ENCODE measurements around the gene PRCD. TPM values are rescaled to one million over a fixed set of nuclear protein-coding genes. Genes with fewer than 3 reads are reported as not detected.

Gene PRCD
- total and polyA plus RNA-seq, 4 experiments from 2014 or later, result not detected

- Histone ChIP-seq H3K27me3 (ENCODE audit: insufficient read depth, low read length) (peaks cover 12% of the 10 kb centered on the region), H3K27ac (ENCODE audit: low read depth, low read length) (no peak within 1 kb of the TSS), H3K36me3 (ENCODE audit: insufficient read depth, low read length) (no peaks in the 10 kb centered on the region), H3K4me1 (ENCODE audit: insufficient read depth, low read length) (peaks cover 16% of the 10 kb centered on the region), H3K9me3 (ENCODE audit: control insufficient read depth in 1 of 2, low read length in 2 of 2) (no peaks in the 10 kb centered on the region), H3K4me3 (ENCODE audit: low read length in 2 of 2) (peak within 1 kb of the TSS in 1 of 2 donors; percentile 52)
- peak in 4 of 5 donors; percentile 34 to 58 (median 50) for DNase-seq
- peak within 1 kb of the TSS; percentile 74 to 83 (median 79) for H3K4me3 Mint-ChIP-seq
- CTCF ChIA-PET (ENCODE audit: partially characterized antibody), result interaction anchor here (0.9 to 4.8 kb wide), 12 partner anchors 19 to 128 kb away, joined by 3 to 67 read pairs (median 4); no protein-coding TSS in a partner anchor
- peaks cover 5 to 25% (median 11%) of the 10 kb centered on the region in 4 donors for H3K4me1 Mint-ChIP-seq
- peak within 1 kb of the TSS in 2 of 7 donors; percentile 8 to 18 for H3K27ac Mint-ChIP-seq
- H3K9me3 Mint-ChIP-seq, result peaks cover 0 to 4% (median 2%) of the 10 kb centered on the region in 8 donors
- POLR2A ChIA-PET (ENCODE audit: partially characterized antibody), result interaction anchor here (0.5 to 4.5 kb wide), 12 partner anchors 8 to 1566 kb away, joined by 3 to 76 read pairs (median 4); partner anchors contain the start of gene MFSD11
- peaks cover 25 to 29% of the 10 kb centered on the region in 2 donors for H3K27me3 Mint-ChIP-seq
- intact Hi-C loops (cut with micrococcal nuclease), result loop anchor here (1.0 to 2.0 kb wide), 2 partner anchors 27 to 63 kb away; no protein-coding TSS in a partner anchor
- no peaks in the 10 kb centered on the region for H3K36me3 Mint-ChIP-seq
Observed at GRCh38 chr17:76585649-76586593, 46.1 kb downstream of the PRCD start, which contains the start of gene ST6GALNAC2. Gene ST6GALNAC2, minus strand, starts transcription at chr17:76585860. Its CDS starts 52 bp downstream, at chr17:76585808.

GRCh38 chr17:76586741-76587487 lies 47.1 kb downstream of the PRCD start:
- Mint-ChIP-seq H3K27me3 (peaks cover 25 to 31% of the 10 kb centered on the region in 2 donors), H3K36me3 (no peaks in the 10 kb centered on the region), H3K4me1 (peaks cover 5 to 25% (median 11%) of the 10 kb centered on the region in 4 donors), H3K9me3 (peaks cover 0 to 4% (median 2%) of the 10 kb centered on the region in 8 donors), H3K4me3 (peak overlapping the region; percentile 15 to 74 (median 59)), H3K27ac (peak overlapping the region in 2 of 7 donors; percentile 33 to 40)
- no peak overlapping the region for H3K4me3 ChIP-seq (ENCODE audit: low read length in 2 of 2)
- ChIA-PET CTCF (ENCODE audit: partially characterized antibody) (interaction anchor here (1.0 to 4.8 kb wide), 10 partner anchors 20 to 127 kb away, joined by 3 to 67 read pairs (median 4); no protein-coding TSS in a partner anchor), POLR2A (ENCODE audit: partially characterized antibody) (interaction anchor here (0.5 to 4.5 kb wide), 8 partner anchors 9 to 1565 kb away, joined by 3 to 76 read pairs (median 3); no protein-coding TSS in a partner anchor)
- no peak overlapping the region for H3K27ac ChIP-seq (ENCODE audit: low read depth, low read length)
- H3K27me3 ChIP-seq (ENCODE audit: insufficient read depth, low read length), result peaks cover 12% of the 10 kb centered on the region
- no peak for DNase-seq
- no peaks in the 10 kb centered on the region for H3K9me3 ChIP-seq (ENCODE audit: control insufficient read depth in 1 of 2, low read length in 2 of 2)
- intact Hi-C loops (cut with micrococcal nuclease), result loop anchor here (1.0 to 2.0 kb wide), 2 partner anchors 28 to 64 kb away; no protein-coding TSS in a partner anchor
- no peaks in the 10 kb centered on the region for H3K36me3 ChIP-seq (ENCODE audit: insufficient read depth, low read length)
- H3K4me1 ChIP-seq (ENCODE audit: insufficient read depth, low read length), result peaks cover 16% of the 10 kb centered on the region

DNA sequence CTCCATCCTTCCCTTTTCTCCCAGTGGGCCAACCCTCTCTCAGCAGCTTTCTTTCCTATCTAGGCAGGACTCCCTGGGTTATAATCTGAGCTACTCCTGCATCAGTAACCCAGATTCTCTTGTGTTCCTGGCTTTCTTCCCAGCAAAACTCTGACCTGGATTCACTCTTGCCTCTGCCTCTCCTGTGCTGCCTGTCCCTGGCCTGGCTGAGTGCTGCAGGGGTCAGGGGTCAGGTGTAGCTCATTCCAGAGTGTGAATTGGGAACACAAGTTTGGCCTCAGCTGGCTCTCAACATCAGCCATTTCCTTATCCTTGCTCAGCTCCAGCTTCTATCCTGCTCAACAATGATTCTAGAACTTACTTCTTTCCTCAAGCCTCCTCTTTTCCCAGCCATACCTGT lies 48.3 kb downstream of the PRCD start:
- CTCF ChIA-PET (ENCODE audit: partially characterized antibody), result interaction anchor here (0.6 to 2.5 kb wide), 2 partner anchors 30 to 72 kb away, joined by 3 to 12 read pairs; no protein-coding TSS in a partner anchor
- POLR2A ChIA-PET (ENCODE audit: partially characterized antibody), result interaction anchor here (0.6 to 4.5 kb wide), 2 partner anchors 26 to 28 kb away, joined by 3 to 76 read pairs; no protein-coding TSS in a partner anchor
- DNase-seq, result no peak
- Histone ChIP-seq H3K4me3 (ENCODE audit: low read length in 2 of 2) (no peak overlapping the region), H3K27ac (ENCODE audit: low read depth, low read length) (no peak overlapping the region), H3K27me3 (ENCODE audit: insufficient read depth, low read length) (peaks cover 12% of the 10 kb centered on the region), H3K4me1 (ENCODE audit: insufficient read depth, low read length) (peaks cover 16% of the 10 kb centered on the region), H3K9me3 (ENCODE audit: control insufficient read depth in 1 of 2, low read length in 2 of 2) (no peaks in the 10 kb centered on the region), H3K36me3 (ENCODE audit: insufficient read depth, low read length) (no peaks in the 10 kb centered on the region)
- Mint-ChIP-seq H3K4me3 (peak overlapping the region in 2 of 8 donors; percentile 22 to 48), H3K36me3 (no peaks in the 10 kb centered on the region), H3K9me3 (peaks cover 0 to 4% (median 2%) of the 10 kb centered on the region in 8 donors), H3K27ac (no peak overlapping the region), H3K27me3 (peaks cover 25 to 34% of the 10 kb centered on the region in 2 donors), H3K4me1 (peaks cover 5 to 25% (median 11%) of the 10 kb centered on the region in 4 donors)
- intact Hi-C loops (cut with micrococcal nuclease), result no loop called here

DNA sequence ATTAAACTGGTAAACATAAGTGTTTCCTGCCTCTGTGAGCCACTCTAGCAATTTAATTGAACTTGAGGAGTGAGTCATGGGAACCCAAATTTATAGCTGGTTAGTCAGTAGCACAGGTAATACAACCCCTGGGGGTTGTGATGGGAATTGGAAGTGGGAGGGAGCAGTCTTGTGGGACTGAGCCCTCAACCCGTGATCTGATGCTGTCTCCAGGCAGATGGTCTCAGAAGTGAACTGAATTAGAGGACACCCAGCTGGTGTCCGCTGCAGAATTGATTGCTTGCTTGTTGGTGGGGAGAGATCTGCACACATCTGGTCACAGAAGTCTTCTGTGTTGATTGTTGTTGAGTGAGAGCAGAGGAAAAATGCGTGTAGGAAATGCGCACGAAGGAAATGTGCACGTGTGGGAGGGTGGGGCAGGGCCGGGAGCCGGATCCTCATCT lies 53.6 kb downstream of the PRCD start:
- intact Hi-C loops (cut with micrococcal nuclease), result no loop called here
- H3K9me3 Mint-ChIP-seq, result peaks cover 0 to 4% (median under 1%) of the 10 kb centered on the region in 8 donors
- no peak overlapping the region for H3K27ac ChIP-seq (ENCODE audit: low read depth, low read length)
- H3K27me3 ChIP-seq (ENCODE audit: insufficient read depth, low read length), result no peaks in the 10 kb centered on the region
- no peaks in the 10 kb centered on the region for H3K36me3 Mint-ChIP-seq
- H3K4me1 Mint-ChIP-seq, result peaks cover 0 to 3% (median 2%) of the 10 kb centered on the region in 4 donors
- no peaks in the 10 kb centered on the region for H3K4me1 ChIP-seq (ENCODE audit: insufficient read depth, low read length)
- CTCF ChIA-PET (ENCODE audit: partially characterized antibody), result interaction anchor here (1.1 to 3.2 kb wide), 4 partner anchors 31 to 88 kb away, joined by 3 to 11 read pairs (median 4); no protein-coding TSS in a partner anchor
- H3K4me3 Mint-ChIP-seq, result no peak overlapping the region
- H3K27me3 Mint-ChIP-seq, result peaks cover 12 to 27% of the 10 kb centered on the region in 2 donors
- no peak for DNase-seq
- H3K27ac Mint-ChIP-seq, result peak overlapping the region in 2 of 7 donors; percentile 6 to 49
- no peaks in the 10 kb centered on the region for H3K9me3 ChIP-seq (ENCODE audit: control insufficient read depth in 1 of 2, low read length in 2 of 2)
- H3K4me3 ChIP-seq (ENCODE audit: low read length in 2 of 2), result no peak overlapping the region
- POLR2A ChIA-PET (ENCODE audit: partially characterized antibody), result interaction anchor here (1.1 kb wide), 1 partner anchor 8 kb away, joined by 3 read pairs; no protein-coding TSS in a partner anchor
- no peaks in the 10 kb centered on the region for H3K36me3 ChIP-seq (ENCODE audit: insufficient read depth, low read length)

GRCh38 chr17:76593959-76594358 lies 54.1 kb downstream of the PRCD start:
- Mint-ChIP-seq H3K9me3 (peaks cover 0 to 4% (median 0%) of the 10 kb centered on the region in 8 donors), H3K27ac (no peak overlapping the region), H3K36me3 (no peaks in the 10 kb centered on the region), H3K4me3 (no peak overlapping the region), H3K27me3 (peaks cover 9 to 23% of the 10 kb centered on the region in 2 donors), H3K4me1 (peaks cover 0 to 2% (median under 1%) of the 10 kb centered on the region in 4 donors)
- DNase-seq, result no peak
- no peak overlapping the region for H3K27ac ChIP-seq (ENCODE audit: low read depth, low read length)
- no peaks in the 10 kb centered on the region for H3K36me3 ChIP-seq (ENCODE audit: insufficient read depth, low read length)
- no peaks in the 10 kb centered on the region for H3K27me3 ChIP-seq (ENCODE audit: insufficient read depth, low read length)
- intact Hi-C loops (cut with micrococcal nuclease), result no loop called here
- H3K9me3 ChIP-seq (ENCODE audit: control insufficient read depth in 1 of 2, low read length in 2 of 2), result no peaks in the 10 kb centered on the region
- no peak overlapping the region for H3K4me3 ChIP-seq (ENCODE audit: low read length in 2 of 2)
- no peaks in the 10 kb centered on the region for H3K4me1 ChIP-seq (ENCODE audit: insufficient read depth, low read length)
- CTCF ChIA-PET (ENCODE audit: partially characterized antibody), result interaction anchor here (1.1 to 3.2 kb wide), 4 partner anchors 30 to 88 kb away, joined by 3 to 11 read pairs (median 4); no protein-coding TSS in a partner anchor
- POLR2A ChIA-PET (ENCODE audit: partially characterized antibody), result interaction anchor here (1.1 kb wide), 1 partner anchor 8 kb away, joined by 3 read pairs; no protein-coding TSS in a partner anchor

- Mint-ChIP-seq H3K4me3 (no peak overlapping the region), H3K27me3 (peaks cover 5 to 16% of the 10 kb centered on the region in 2 donors), H3K27ac (no peak overlapping the region), H3K4me1 (peaks cover 0 to 2% (median under 1%) of the 10 kb centered on the region in 4 donors), H3K9me3 (peaks cover 0 to 2% (median 0%) of the 10 kb centered on the region in 8 donors), H3K36me3 (no peaks in the 10 kb centered on the region)
- Histone ChIP-seq H3K4me3 (ENCODE audit: low read length in 2 of 2) (no peak overlapping the region), H3K9me3 (ENCODE audit: control insufficient read depth in 1 of 2, low read length in 2 of 2) (no peaks in the 10 kb centered on the region), H3K27me3 (ENCODE audit: insufficient read depth, low read length) (no peaks in the 10 kb centered on the region), H3K4me1 (ENCODE audit: insufficient read depth, low read length) (no peaks in the 10 kb centered on the region), H3K36me3 (ENCODE audit: insufficient read depth, low read length) (no peaks in the 10 kb centered on the region), H3K27ac (ENCODE audit: low read depth, low read length) (no peak overlapping the region)
- DNase-seq, result no peak
- POLR2A ChIA-PET (ENCODE audit: partially characterized antibody), result no interaction called here
- CTCF ChIA-PET (ENCODE audit: partially characterized antibody), result interaction anchor here (0.9 to 3.2 kb wide), 3 partner anchors 29 to 39 kb away, joined by 4 to 11 read pairs (median 4); no protein-coding TSS in a partner anchor
- intact Hi-C loops (cut with micrococcal nuclease), result no loop called here
Observed at GRCh38 chr17:76594690-76595089, 54.8 kb downstream of the PRCD start.
